ENCODE data around the gene C19orf18.

DNA sequence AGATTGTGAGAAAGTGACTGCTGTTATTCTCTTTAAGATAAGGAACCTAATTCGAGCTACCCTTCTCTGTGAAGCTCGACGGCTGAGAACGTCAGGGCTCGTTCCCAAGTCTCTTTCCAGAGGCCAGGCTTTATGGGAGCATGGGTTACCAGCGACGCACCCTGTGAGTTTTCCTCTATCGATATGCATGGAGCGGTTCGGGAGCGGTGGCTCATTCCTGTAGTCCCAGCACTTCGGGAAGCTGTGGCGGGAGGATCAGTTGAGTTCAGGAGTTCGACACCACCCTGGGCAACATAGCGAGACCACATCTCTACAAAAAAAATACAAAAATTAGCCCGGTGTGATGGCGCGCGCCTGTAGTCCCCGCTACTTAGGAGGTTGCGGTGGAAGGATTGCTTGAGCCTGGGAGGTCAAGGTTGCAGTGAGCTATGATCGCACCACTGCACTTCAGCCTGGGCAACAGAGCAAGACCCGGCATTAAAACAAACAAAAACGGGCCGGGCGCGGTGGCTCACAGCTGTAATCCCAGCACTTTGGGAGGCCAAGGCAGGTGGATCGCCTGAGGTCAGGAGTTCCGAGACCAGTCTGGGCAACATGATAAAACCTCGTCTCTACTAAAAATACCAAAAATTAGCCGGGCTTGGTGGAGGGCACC is 29.0 kb upstream of the C19orf18 start:
- TF ChIP-seq, protein P1, sequence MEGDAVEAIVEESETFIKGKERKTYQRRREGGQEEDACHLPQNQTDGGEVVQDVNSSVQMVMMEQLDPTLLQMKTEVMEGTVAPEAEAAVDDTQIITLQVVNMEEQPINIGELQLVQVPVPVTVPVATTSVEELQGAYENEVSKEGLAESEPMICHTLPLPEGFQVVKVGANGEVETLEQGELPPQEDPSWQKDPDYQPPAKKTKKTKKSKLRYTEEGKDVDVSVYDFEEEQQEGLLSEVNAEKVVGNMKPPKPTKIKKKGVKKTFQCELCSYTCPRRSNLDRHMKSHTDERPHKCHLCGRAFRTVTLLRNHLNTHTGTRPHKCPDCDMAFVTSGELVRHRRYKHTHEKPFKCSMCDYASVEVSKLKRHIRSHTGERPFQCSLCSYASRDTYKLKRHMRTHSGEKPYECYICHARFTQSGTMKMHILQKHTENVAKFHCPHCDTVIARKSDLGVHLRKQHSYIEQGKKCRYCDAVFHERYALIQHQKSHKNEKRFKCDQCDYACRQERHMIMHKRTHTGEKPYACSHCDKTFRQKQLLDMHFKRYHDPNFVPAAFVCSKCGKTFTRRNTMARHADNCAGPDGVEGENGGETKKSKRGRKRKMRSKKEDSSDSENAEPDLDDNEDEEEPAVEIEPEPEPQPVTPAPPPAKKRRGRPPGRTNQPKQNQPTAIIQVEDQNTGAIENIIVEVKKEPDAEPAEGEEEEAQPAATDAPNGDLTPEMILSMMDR (IDR thresholded peaks at IDR 0.05; ENCODE audit: low read length), result no peak
- TF ChIP-seq EZH2 (optimal IDR thresholded peaks at IDR 0.05; ENCODE audit: low read depth, low read length), result no peak
